SK-N-SH (cell line): ENCODE results near the gene TMEM140. TPM values are rescaled to one million over a fixed set of nuclear protein-coding genes. Genes with fewer than 3 reads are reported as not detected.

ENCODE experiments used
- CTCF ChIA-PET: fragments of 300-600, 350-600 bp; formaldehyde crosslinking; extraction: SDS; loops from one replicate; lab custom pipeline; 2021; lab: Yijun Ruan, JAX
- POLR2A ChIA-PET: fragments of 350-600 bp; sonication (Branson Sonifier 250); formaldehyde crosslinking; extraction: SDS; loops from one replicate; lab custom pipeline; 2020; ENCODE audit warnings: antibody characterized with exemption, inconsistent platforms; lab: Yijun Ruan, JAX
- DNase-seq: peaks from one replicate; pipeline ENCODE4 v3.0.0; 2012
- H2AFZ ChIP-seq: fragments of 200-600 bp; sonication (generic); 2 replicates; pipeline ENCODE4 v1.8.1; 2016; ENCODE audit warnings: antibody characterized with exemption, mild to moderate bottlenecking, low read depth
- H3F3A ChIP-seq: fragments of 200-600 bp; sonication (generic); replicated peaks from 2 replicates; pipeline ENCODE3; 2016; ENCODE audit warnings: antibody characterized with exemption, mild to moderate bottlenecking; ENCODE audit not compliant: insufficient read depth
- H3K27ac ChIP-seq, 2 experiments: fragments of 200-500 bp in 1 of 2; fragments of 200-600 bp in 1 of 2; sonication (Bioruptor generic) in 1 of 2; sonication (generic), shearing (Covaris generic) in 1 of 2; 2 replicates each; pipeline versions ENCODE4 v1.5.1 to v1.6.1; 2014 to 2016; ENCODE audit warnings: low read depth in 2 of 2, inconsistent platforms in 1 of 2, low read length in 1 of 2, mild to moderate bottlenecking in 1 of 2, mixed read lengths in 1 of 2
- H3K27me3 ChIP-seq: fragments of 200-600 bp; sonication (generic), shearing (Covaris generic); 2 replicates; pipeline ENCODE4 v1.6.1; 2016; ENCODE audit warnings: mixed run types; ENCODE audit not compliant: insufficient read depth
- H3K36me3 ChIP-seq, 2 experiments: fragments of 200-500 bp in 1 of 2; fragments of 200-600 bp in 1 of 2; sonication (Bioruptor generic) in 1 of 2; sonication (generic) in 1 of 2; replicated peaks in 1 of 2; 2 replicates each; pipeline versions ENCODE3 to v1.5.1; 2014 to 2016; ENCODE audit warnings: low read length in 1 of 2, mild to moderate bottlenecking in 1 of 2; ENCODE audit not compliant: insufficient read depth in 2 of 2, control insufficient read depth in 1 of 2
- H3K4me1 ChIP-seq, 2 experiments: fragments of 200-500 bp in 1 of 2; fragments of 200-600 bp in 1 of 2; sonication (Bioruptor generic) in 1 of 2; sonication (generic), shearing (Covaris generic) in 1 of 2; 2 replicates each; pipeline versions ENCODE4 v1.5.1 to v1.6.1; 2014 to 2016; ENCODE audit warnings: low read depth in 1 of 2, low read length in 1 of 2, mixed run types in 1 of 2; ENCODE audit not compliant: insufficient read depth in 2 of 2, control insufficient read depth in 1 of 2
- H3K4me2 ChIP-seq: fragments of 200-600 bp; sonication (generic), shearing (Covaris generic); 2 replicates; pipeline ENCODE4 v1.6.1; 2017; ENCODE audit warnings: mixed run types
- H3K4me3 ChIP-seq, 2 experiments: fragments of 200-500 bp in 1 of 2; fragments of 200-600 bp in 1 of 2; sonication (Bioruptor generic) in 1 of 2; sonication (generic), shearing (Covaris generic) in 1 of 2; 2 replicates each; pipeline versions ENCODE4 v1.5.1 to v1.8.1; 2014 to 2016; ENCODE audit warnings: low read depth in 2 of 2, inconsistent platforms in 1 of 2, low read length in 1 of 2, mild to moderate bottlenecking in 1 of 2, mixed read lengths in 1 of 2, moderate library complexity in 1 of 2
- H3K79me2 ChIP-seq: fragments of 200-600 bp; sonication (generic); 2 replicates; pipeline ENCODE4 v1.8.1; 2017; ENCODE audit warnings: mild to moderate bottlenecking; ENCODE audit not compliant: insufficient read depth
- H3K9ac ChIP-seq: fragments of 200-600 bp; sonication (generic); 2 replicates; pipeline ENCODE4 v1.6.1; 2017; ENCODE audit warnings: mixed run types
- H3K9me2 ChIP-seq: fragments of 200-600 bp; sonication (generic); 2 replicates; pipeline ENCODE4 v1.6.1; 2017; ENCODE audit warnings: mixed run types
- H3K9me3 ChIP-seq: fragments of 200-600 bp; sonication (generic); 2 replicates; pipeline ENCODE4 v1.6.1; 2017; ENCODE audit warnings: mixed run types, mild to moderate bottlenecking, moderate library complexity
- H4K20me1 ChIP-seq: fragments of 200-600 bp; sonication (generic); 2 replicates; pipeline ENCODE4 v1.6.1; 2017; ENCODE audit warnings: mild to moderate bottlenecking, mixed run types; ENCODE audit not compliant: insufficient read depth
- GATA2 ChIP-seq: sonication (generic); formaldehyde crosslinking; IDR thresholded peaks from 2 replicates; pipeline ENCODE4 v1.5.0; 2020; ENCODE audit warnings: mild to moderate bottlenecking, missing genetic modification reagents
- JUND ChIP-seq: IDR thresholded peaks from 2 replicates; pipeline ENCODE4 v1.4.0; 2012
- MXI1 ChIP-seq: IDR thresholded peaks from 2 replicates; pipeline ENCODE4 v1.6.1; 2012; ENCODE audit warnings: mild to moderate bottlenecking, low read depth, low read length, improper control_type of control experiment
- NFIC ChIP-seq: IDR thresholded peaks from 2 replicates; pipeline ENCODE4 v1.4.0; 2012; ENCODE audit warnings: borderline replicate concordance
- SIN3A ChIP-seq: IDR thresholded peaks from 2 replicates; pipeline ENCODE4 v1.6.1; 2012; ENCODE audit warnings: low read depth, mild to moderate bottlenecking, low read length, moderate library complexity, borderline replicate concordance
- SMC3 ChIP-seq: IDR thresholded peaks from 2 replicates; pipeline ENCODE4 v1.6.1; 2012; ENCODE audit warnings: low read depth, low read length, improper control_type of control experiment
- YY1 ChIP-seq: IDR thresholded peaks from 2 replicates; pipeline ENCODE4 v1.4.0; 2012; ENCODE audit warnings: low read depth, mild to moderate bottlenecking
- ZBTB33 ChIP-seq: IDR thresholded peaks from 2 replicates; pipeline ENCODE4 v1.4.0; 2012; ENCODE audit warnings: low read depth, borderline replicate concordance
- WGBS: methylation state at CpG from one replicate; pipeline ENCODE4 v1.1.6; 2017; ENCODE audit warnings: low lambda C conversion rate; 5-methylcytosine and 5-hydroxymethylcytosine counted together
- polyA plus RNA-seq, 3 experiments: library from polyadenylated mRNA; depleted of rRNA; stranded (reverse); fragments of >200 nt; gene quantifications; 2 replicates each; pipeline ENCODE4 v1.2.3, GENCODE V29; 2012
- TF ChIP-seq, protein P1 (sequence below): fragments of 150-350 bp; IDR thresholded peaks from 2 replicates; pipeline ENCODE4 v1.6.1; 2016; ENCODE audit warnings: mild to moderate bottlenecking, low read depth, low read length
- TF ChIP-seq, protein P2 (sequence below): IDR thresholded peaks from 2 replicates; pipeline ENCODE4 v1.4.0; 2012; ENCODE audit warnings: low read depth, borderline replicate concordance
- TF ChIP-seq, protein P3 (sequence below): IDR thresholded peaks from 2 replicates; pipeline ENCODE4; 2012

Gene TMEM140
- polyA plus RNA-seq, 1 of the 3 experiments (the other 2 are of a cell fraction), result 0.12 TPM

DNA sequence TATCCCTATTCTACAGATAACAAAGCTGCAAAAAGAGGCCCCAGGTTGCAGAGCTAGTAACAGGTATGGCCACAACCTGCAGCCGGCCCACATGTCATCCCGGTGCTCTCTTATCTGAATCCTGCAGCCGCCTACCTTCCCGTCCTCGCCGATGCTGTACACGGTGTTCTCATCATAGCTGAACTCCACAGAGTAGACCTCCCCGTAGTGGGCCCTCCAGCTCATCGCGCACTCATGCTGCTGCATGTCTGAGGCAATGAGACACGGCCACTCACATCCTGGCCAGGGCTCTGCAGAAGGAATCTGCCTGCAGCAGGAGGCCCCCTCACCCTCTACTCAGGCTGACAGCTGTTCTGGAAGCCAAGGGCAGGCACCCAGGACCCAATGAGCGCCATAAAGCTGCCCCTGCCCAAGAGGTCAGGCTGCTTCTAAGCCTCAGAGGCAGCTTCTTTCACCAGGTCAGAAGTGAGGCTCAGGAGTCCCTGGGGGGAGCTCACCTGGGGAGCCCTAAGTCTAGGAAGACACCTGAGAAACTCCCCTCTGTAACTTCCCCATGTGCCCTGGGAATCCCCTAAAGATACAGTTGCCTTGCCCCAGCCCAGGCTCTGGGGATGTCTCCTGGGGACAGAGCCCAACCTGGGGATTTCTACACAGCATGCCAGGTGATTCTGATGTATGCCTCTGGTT is 40.6 kb downstream of the TMEM140 start (continued):
- no peak for TF ChIP-seq ZBTB33
- TF ChIP-seq, protein P1, sequence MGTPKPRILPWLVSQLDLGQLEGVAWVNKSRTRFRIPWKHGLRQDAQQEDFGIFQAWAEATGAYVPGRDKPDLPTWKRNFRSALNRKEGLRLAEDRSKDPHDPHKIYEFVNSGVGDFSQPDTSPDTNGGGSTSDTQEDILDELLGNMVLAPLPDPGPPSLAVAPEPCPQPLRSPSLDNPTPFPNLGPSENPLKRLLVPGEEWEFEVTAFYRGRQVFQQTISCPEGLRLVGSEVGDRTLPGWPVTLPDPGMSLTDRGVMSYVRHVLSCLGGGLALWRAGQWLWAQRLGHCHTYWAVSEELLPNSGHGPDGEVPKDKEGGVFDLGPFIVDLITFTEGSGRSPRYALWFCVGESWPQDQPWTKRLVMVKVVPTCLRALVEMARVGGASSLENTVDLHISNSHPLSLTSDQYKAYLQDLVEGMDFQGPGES, result no peak

GRCh38 chr7:135189221-135189662 is 41.4 kb downstream of the TMEM140 start:
- Histone ChIP-seq H3F3A (no peaks in the 10 kb centered on the region), H3K27ac (no peak overlapping the region), H3K79me2 (no peaks in the 10 kb centered on the region), H3K9me3 (no peaks in the 10 kb centered on the region), H3K9ac (no peak overlapping the region), H3K9me2 (no peaks in the 10 kb centered on the region), H3K27me3 (no peaks in the 10 kb centered on the region), H3K4me3 (no peak overlapping the region), H3K36me3 (peaks cover 3 to 43% of the 10 kb centered on the region in 2 experiments), H3K4me1 (peaks cover 0 to 10% of the 10 kb centered on the region in 2 experiments; a peak in 2 of 4 replicates), H3K4me2 (no peak overlapping the region), H4K20me1 (no peaks in the 10 kb centered on the region), H2AFZ (no peak overlapping the region)
- no peak for DNase-seq
- ChIA-PET POLR2A (interaction anchor here (0.8 to 1.1 kb wide), 2 partner anchors 19 to 22 kb away, joined by 3 to 4 read pairs; partner anchors contain the start of gene WDR91), CTCF (interaction anchor here (0.7 to 2.3 kb wide), 4 partner anchors 8 to 85 kb away, joined by 3 to 6 read pairs (median 4); partner anchors contain the start of gene CYREN)
- WGBS, result 94% methylated on average over 6 of the region's 6 CpGs
- no peak for TF ChIP-seq GATA2 (CRISPR knock-in tag)
- TF ChIP-seq, protein P2, sequence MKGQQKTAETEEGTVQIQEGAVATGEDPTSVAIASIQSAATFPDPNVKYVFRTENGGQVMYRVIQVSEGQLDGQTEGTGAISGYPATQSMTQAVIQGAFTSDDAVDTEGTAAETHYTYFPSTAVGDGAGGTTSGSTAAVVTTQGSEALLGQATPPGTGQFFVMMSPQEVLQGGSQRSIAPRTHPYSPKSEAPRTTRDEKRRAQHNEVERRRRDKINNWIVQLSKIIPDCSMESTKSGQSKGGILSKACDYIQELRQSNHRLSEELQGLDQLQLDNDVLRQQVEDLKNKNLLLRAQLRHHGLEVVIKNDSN, result no peak
- no peak for TF ChIP-seq YY1
- TF ChIP-seq MXI1, result no peak
- TF ChIP-seq, protein P3, sequence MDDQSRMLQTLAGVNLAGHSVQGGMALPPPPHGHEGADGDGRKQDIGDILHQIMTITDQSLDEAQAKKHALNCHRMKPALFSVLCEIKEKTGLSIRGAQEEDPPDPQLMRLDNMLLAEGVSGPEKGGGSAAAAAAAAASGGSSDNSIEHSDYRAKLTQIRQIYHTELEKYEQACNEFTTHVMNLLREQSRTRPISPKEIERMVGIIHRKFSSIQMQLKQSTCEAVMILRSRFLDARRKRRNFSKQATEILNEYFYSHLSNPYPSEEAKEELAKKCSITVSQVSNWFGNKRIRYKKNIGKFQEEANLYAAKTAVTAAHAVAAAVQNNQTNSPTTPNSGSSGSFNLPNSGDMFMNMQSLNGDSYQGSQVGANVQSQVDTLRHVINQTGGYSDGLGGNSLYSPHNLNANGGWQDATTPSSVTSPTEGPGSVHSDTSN, result no peak
- TF ChIP-seq SMC3, result no peak
- no peak for TF ChIP-seq JUND
- TF ChIP-seq SIN3A, result no peak
- no peak for TF ChIP-seq NFIC
